Measurements from ENCODE around the gene UQCR10.

Gene UQCR10

GRCh38 chr22:29765905-29766631 lies 1.1 kb upstream of the UQCR10 start:
- peak overlapping the region; percentile 74 for H3K4me3 ChIP-seq (ENCODE audit: low read length)
- TF ChIP-seq ZNF274 (IDR thresholded peaks at IDR 0.05; ENCODE audit: low read depth, low read length): no peak

DNA sequence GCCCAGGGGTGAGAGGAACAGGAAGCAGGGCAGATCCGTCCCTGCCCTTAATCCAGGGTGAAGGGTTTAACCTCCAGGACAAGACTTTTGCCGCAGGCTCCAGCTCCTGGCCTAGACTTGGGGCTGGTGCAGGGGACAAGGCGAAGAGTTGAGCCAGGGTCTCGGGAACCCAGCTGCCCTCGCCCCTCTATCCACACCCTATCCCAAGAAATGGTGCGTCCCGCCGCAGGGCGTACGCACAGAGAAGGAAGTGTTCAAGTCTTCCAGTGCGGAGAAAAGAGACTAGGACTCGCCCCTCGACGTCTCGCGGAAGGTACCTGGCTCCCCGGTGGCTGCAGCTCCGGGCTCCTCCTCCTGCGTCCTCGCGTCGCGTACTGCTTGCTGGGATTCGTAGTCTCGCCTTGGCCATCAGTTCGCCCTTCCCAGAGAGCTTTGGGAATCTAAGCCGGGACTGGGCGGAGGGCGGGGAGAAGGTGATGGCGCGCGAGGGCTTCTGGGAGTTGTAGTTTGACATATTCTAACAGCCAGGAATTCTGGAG lies 468 bp upstream of the UQCR10 start, which contains the start of gene ZMAT5:
Gene ZMAT5, minus strand, starts transcription at position 376 of the 539 bp plus-strand sequence. CDS start 18,463 bp downstream, outside the sequence.
- peak within 1 kb of the TSS; percentile 92 for H3K4me3 ChIP-seq (ENCODE audit: low read length)
- TF ChIP-seq ZNF274 (IDR thresholded peaks at IDR 0.05; ENCODE audit: low read depth, low read length): no peak

DNA sequence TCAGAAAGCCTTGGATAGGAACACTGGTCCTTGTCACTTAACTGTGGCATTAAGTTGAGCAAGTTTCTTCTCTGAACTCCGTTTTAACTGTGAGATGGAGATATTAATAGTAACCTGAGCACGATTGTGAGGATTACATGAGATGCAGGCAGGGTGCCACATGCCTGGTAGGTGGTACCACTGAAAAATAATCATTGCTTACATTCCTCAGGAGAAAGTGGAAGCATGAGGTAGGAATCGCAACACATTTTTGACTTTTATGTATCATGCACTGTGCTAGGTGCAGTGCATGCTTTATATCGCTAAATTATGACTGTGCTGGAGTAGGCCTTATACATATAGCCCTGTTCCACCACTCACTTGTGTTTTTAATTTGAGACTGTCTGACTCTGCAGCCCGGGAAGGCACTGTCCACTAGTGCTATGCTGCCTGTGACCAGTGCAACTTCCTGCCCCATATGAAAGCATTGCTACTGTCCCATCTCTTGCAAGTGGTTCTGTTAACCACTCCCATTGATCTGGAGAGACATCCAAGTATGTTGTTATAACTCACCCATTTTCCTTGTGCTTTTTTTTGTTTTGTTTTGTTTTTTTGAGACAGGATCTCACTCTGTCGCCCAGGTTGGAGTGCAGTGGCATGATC lies 1.0 kb downstream of the UQCR10 start:
- peak overlapping the region; percentile 92 for H3K4me3 ChIP-seq (ENCODE audit: low read length)
- TF ChIP-seq ZNF274 (IDR thresholded peaks at IDR 0.05; ENCODE audit: low read depth, low read length): no peak

GRCh38 chr22:29769723-29770321 lies 2.7 kb downstream of the UQCR10 start:
- no peak for TF ChIP-seq ZNF274 (IDR thresholded peaks at IDR 0.05; ENCODE audit: low read depth, low read length)
- H3K4me3 ChIP-seq (ENCODE audit: low read length): no peak overlapping the region

GRCh38 chr22:29772170-29772641 lies 5.0 kb downstream of the UQCR10 start:
- TF ChIP-seq ZNF274 (IDR thresholded peaks at IDR 0.05; ENCODE audit: low read depth, low read length): no peak
- H3K4me3 ChIP-seq (ENCODE audit: low read length): no peak overlapping the region

DNA sequence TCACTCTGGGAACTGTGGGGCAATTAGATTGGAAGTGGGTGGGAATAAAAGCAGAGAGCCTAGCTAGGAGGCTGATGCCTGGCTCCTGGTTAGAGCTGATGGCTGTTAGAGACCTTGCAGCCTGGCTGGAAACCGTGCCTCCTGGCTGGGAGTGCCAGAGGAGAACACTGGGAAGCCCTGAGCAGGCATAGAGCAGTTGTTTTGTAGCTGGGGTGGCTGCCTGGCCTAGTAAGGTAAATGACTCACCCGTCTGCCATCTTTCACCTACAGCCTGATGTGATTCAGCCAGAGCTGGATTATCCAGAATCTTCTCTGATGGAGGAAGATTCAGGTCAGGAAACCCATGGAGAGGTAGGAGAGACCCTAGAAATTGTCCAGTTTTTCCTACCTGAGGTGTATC lies 6.1 kb downstream of the UQCR10 start:
- H3K4me3 ChIP-seq (ENCODE audit: low read length): no peak overlapping the region
- no peak for TF ChIP-seq ZNF274 (IDR thresholded peaks at IDR 0.05; ENCODE audit: low read depth, low read length)

- no peak for TF ChIP-seq ZNF274 (IDR thresholded peaks at IDR 0.05; ENCODE audit: low read depth, low read length)
Observed at GRCh38 chr22:29780220-29780619, 13.1 kb downstream of the UQCR10 start.

DNA sequence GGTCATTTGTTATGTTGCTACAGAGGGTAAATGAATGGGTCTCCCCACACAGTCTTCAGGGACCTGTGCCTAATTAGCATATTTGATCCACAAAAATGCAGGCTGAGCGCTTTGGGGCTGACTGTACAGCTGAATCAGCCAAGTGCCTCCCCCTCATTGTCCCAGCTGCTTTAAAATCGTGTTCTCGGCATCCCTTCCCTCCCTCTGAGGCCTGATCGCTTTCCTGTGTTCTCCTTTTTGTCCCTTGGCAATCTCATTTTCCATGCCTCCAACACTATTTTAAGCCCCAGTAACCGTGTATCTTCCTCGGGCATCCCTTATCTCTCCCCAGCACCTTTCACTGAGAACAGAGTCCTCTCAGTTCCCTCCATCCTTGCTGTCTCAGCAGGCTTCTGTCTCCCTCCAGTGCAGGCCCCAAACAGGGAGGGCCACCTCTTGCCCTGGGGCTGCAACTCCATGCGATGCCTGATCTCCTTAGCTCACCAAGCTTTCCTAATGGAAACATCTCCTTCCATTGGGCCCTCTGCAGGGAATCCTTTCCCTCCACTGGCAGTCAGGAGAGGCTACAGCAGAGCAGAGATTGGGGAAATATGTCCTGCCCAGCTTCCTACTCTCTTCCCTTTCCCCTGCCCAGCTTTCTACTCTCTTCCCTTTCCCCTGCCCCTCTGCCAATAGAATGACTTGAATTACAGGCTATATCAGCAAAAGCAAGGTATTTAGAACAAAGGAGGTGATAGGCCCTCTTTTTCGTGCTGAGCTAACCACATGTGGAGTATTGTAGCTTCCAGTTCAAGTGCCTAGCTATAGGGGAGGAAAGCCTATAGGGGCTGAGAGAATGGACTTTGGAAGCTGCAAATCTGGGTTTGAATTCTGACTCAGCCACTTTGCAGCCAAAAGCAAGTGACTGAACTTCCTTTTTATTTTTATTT lies 13.8 kb downstream of the UQCR10 start:
- H3K4me3 ChIP-seq (ENCODE audit: low read length): no peak overlapping the region
- no peak for TF ChIP-seq ZNF274 (IDR thresholded peaks at IDR 0.05; ENCODE audit: low read depth, low read length)

More at GRCh38 chr22:29780220-29780619, 13.1 kb downstream of the UQCR10 start:
- no peak overlapping the region for H3K4me3 ChIP-seq (ENCODE audit: low read length)

GRCh38 chr22:29782061-29782845 lies 15.1 kb downstream of the UQCR10 start:
- no peak overlapping the region for H3K4me3 ChIP-seq (ENCODE audit: low read length)
- no peak for TF ChIP-seq ZNF274 (IDR thresholded peaks at IDR 0.05; ENCODE audit: low read depth, low read length)

- TF ChIP-seq ZNF274 (IDR thresholded peaks at IDR 0.05; ENCODE audit: low read depth, low read length): no peak
- H3K4me3 ChIP-seq (ENCODE audit: low read length): no peak overlapping the region
Observed at GRCh38 chr22:29784451-29785361, 17.5 kb downstream of the UQCR10 start.

- no peak for TF ChIP-seq ZNF274 (IDR thresholded peaks at IDR 0.05; ENCODE audit: low read depth, low read length)
- no peak overlapping the region for H3K4me3 ChIP-seq (ENCODE audit: low read length)
Observed at GRCh38 chr22:29786031-29786430, 18.9 kb downstream of the UQCR10 start.
